Caco-2 (cell line): ENCODE data around the gene ZNF644. TPM values are rescaled to one million over a fixed set of nuclear protein-coding genes. Genes with fewer than 3 reads are reported as not detected.

ENCODE experiments used
- BruUV-seq: library from RNA; stranded (reverse); fragments of 400-500 nt; replicated peaks from 2 replicates; lab custom pipeline; 2021; lab: Mats Ljungman, UMichigan
- CTCF ChIA-PET: fragments of 300-600 bp; sonication (Branson Sonifier 250); formaldehyde crosslinking; loops from one replicate; lab custom pipeline; 2022; ENCODE audit warnings: antibody characterized with exemption; lab: Charles Lee
- POLR2A ChIA-PET: fragments of 300-600 bp; sonication (Branson Sonifier 250); formaldehyde crosslinking; loops from one replicate; lab custom pipeline; 2022; ENCODE audit warnings: antibody characterized with exemption; lab: Charles Lee
- DNase-seq, 2 experiments: peaks; one replicate each; pipeline versions ENCODE4 v3.0.0 to v3.0.0-alpha.2; 2020 to 2022
- H3K27me3 ChIP-seq: replicated peaks from 2 replicates; pipeline ENCODE4 v1.6.0; 2011; ENCODE audit warnings: low read length; ENCODE audit not compliant: control insufficient read depth, insufficient read depth
- H3K36me3 ChIP-seq: 2 replicates; pipeline ENCODE4 v1.5.1; 2011; ENCODE audit warnings: low read length; ENCODE audit not compliant: control insufficient read depth, insufficient read depth
- H3K4me1 ChIP-seq: fragments of 250-450 bp; sonication (Bioruptor Pico); 2 replicates; pipeline ENCODE4 v1.5.1; 2020; ENCODE audit warnings: mild to moderate bottlenecking
- H3K4me3 ChIP-seq: 2 replicates; pipeline ENCODE4 v1.5.1; 2011; ENCODE audit warnings: low read depth, mild to moderate bottlenecking, control low read depth, low read length
- H3K9me3 ChIP-seq: fragments of 250-450 bp; sonication (Bioruptor Pico); 2 replicates; pipeline ENCODE4 v1.5.1; 2020; ENCODE audit warnings: mild to moderate bottlenecking, moderate library complexity
- H3K27ac Mint-ChIP-seq: one replicate; pipeline ENCODE4 v1.8.0; 2022; ENCODE audit warnings: mixed read lengths; ENCODE audit not compliant: unreplicated experiment
- H3K27me3 Mint-ChIP-seq: one replicate; pipeline ENCODE4 v1.8.0; 2022; ENCODE audit warnings: mixed read lengths; ENCODE audit not compliant: insufficient read depth, unreplicated experiment
- H3K36me3 Mint-ChIP-seq: one replicate; pipeline ENCODE4 v1.8.0; 2022; ENCODE audit warnings: mild to moderate bottlenecking, mixed read lengths; ENCODE audit not compliant: insufficient read depth, unreplicated experiment
- H3K4me1 Mint-ChIP-seq: one replicate; pipeline ENCODE4 v1.8.0; 2022; ENCODE audit warnings: low read depth, mixed read lengths; ENCODE audit not compliant: unreplicated experiment
- H3K4me3 Mint-ChIP-seq: one replicate; pipeline ENCODE4 v1.8.0; 2022; ENCODE audit warnings: mild to moderate bottlenecking, moderate library complexity, mixed read lengths; ENCODE audit not compliant: unreplicated experiment
- H3K9me3 Mint-ChIP-seq: one replicate; pipeline ENCODE4 v1.8.0; 2022; ENCODE audit warnings: mixed read lengths; ENCODE audit not compliant: unreplicated experiment
- intact Hi-C: fragments of 100-400 bp; cut with micrococcal nuclease; formaldehyde crosslinking; loops from one replicate; pipeline ENCODE4 v1.10.0; 2022; ENCODE audit not compliant: unreplicated experiment
- total RNA-seq: library from RNA; stranded (reverse); gene quantifications from 2 replicates; pipeline ENCODE4 v1.2.3, GENCODE V29; 2022
- TF ChIP-seq, protein P1 (sequence below), 2 experiments: fragments of 200-600 bp in 1 of 2; IDR thresholded peaks; 1 replicate in 1 of 2; 2 replicates in 1 of 2; pipeline versions ENCODE4 v1.5.1 to v1.8.0; 2011 to 2022; ENCODE audit warnings: antibody characterized with exemption in 1 of 2, control low read depth in 1 of 2, inconsistent platforms in 1 of 2, low read depth in 1 of 2, low read length in 1 of 2, mild to moderate bottlenecking in 1 of 2, moderate library complexity in 1 of 2; ENCODE audit not compliant: insufficient read depth in 1 of 2, severe bottlenecking in 1 of 2, unreplicated experiment in 1 of 2

ZNF644 gene
- total RNA-seq, 1 experiment from 2014 or later, result 32.5 TPM

DNA sequence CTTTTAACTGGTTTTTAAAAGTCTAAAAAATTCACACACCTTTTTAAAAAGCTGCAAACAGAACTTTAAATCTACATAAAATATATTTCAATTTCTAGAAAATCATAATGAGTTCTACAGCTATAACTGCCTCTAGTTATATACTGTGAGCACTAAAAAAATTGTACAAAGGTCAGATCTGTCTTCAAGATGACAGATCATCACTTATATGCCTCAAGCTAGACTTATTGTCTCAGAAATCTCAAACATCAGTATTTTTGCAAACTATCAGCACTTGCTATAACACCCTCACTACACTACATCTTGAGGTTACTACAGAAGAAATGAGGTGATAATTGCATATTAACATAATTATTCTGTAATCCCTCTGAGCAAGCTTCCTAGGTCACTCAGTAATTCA is 76.5 kb downstream of the ZNF644 start:
- Mint-ChIP-seq H3K27ac (no peak overlapping the region), H3K27me3 (no peaks in the 10 kb centered on the region), H3K4me1 (no peaks in the 10 kb centered on the region), H3K9me3 (no peaks in the 10 kb centered on the region), H3K36me3 (peaks cover 6% of the 10 kb centered on the region), H3K4me3 (no peak overlapping the region)
- H3K36me3 ChIP-seq, result no peaks in the 10 kb centered on the region
- TF ChIP-seq, protein P1, sequence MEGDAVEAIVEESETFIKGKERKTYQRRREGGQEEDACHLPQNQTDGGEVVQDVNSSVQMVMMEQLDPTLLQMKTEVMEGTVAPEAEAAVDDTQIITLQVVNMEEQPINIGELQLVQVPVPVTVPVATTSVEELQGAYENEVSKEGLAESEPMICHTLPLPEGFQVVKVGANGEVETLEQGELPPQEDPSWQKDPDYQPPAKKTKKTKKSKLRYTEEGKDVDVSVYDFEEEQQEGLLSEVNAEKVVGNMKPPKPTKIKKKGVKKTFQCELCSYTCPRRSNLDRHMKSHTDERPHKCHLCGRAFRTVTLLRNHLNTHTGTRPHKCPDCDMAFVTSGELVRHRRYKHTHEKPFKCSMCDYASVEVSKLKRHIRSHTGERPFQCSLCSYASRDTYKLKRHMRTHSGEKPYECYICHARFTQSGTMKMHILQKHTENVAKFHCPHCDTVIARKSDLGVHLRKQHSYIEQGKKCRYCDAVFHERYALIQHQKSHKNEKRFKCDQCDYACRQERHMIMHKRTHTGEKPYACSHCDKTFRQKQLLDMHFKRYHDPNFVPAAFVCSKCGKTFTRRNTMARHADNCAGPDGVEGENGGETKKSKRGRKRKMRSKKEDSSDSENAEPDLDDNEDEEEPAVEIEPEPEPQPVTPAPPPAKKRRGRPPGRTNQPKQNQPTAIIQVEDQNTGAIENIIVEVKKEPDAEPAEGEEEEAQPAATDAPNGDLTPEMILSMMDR (IDR thresholded peaks at IDR 0.05; ENCODE audit: insufficient read depth in 1 of 2, low read depth in 1 of 2, low read length in 1 of 2, severe bottlenecking in 1 of 2, unreplicated experiment in 1 of 2), result no peak
- no peaks in the 10 kb centered on the region for H3K4me1 ChIP-seq
- intact Hi-C loops, result no loop called here
- ChIA-PET POLR2A (no interaction called here), CTCF (no interaction called here)
- no TSS peak for BruUV-seq
- H3K9me3 ChIP-seq, result no peaks in the 10 kb centered on the region
- H3K4me3 ChIP-seq, result no peak overlapping the region
- no peaks in the 10 kb centered on the region for H3K27me3 ChIP-seq
- DNase-seq, result no peak

DNA sequence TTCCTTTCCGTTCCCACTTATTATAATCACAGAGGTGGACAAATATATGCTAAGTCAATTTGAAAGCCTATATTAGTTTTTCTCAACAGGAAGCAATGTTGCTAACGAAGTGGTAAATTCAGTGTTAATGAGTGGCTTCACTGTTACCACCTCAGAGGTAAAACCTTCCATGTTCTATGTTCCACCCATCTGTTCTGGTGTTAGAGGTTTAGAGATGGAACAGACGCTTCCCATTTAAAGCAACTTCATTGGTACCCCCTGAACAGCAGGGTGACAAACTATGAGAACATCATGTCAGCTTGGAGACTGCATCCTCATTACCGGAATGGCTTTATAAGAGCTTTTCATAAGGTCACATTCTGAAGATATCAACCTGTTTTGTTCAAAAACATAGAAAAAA is 77.9 kb downstream of the ZNF644 start:
- POLR2A ChIA-PET, result no interaction called here
- DNase-seq, result no peak
- CTCF ChIA-PET, result no interaction called here

DNA sequence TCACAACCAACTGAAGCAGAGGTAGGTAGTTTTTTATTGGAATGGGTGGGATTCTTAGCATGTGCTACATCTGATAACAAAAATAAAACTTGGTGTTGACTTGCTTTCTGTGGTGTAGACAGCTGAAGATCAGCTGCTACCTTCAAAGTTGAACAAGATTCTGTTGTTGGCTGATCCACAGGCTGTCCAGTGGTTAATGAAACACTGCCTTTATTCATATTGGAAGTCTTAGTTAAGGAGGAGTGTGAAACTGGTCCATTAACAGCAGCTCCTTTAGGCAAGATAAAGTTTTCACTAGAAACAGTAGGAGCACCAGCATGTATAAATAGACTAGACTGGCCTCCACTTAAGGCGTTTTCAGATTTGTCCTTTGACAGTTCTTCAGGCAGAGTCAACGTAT is 81.1 kb downstream of the ZNF644 start:
- H3K4me3 ChIP-seq, result no peak overlapping the region
- DNase-seq, result no peak
- POLR2A ChIA-PET, result no interaction called here
- Mint-ChIP-seq H3K27ac (no peak overlapping the region), H3K27me3 (no peaks in the 10 kb centered on the region), H3K36me3 (peaks cover 46% of the 10 kb centered on the region), H3K4me1 (no peaks in the 10 kb centered on the region), H3K4me3 (no peak overlapping the region), H3K9me3 (no peaks in the 10 kb centered on the region)
- intact Hi-C loops, result no loop called here
- H3K9me3 ChIP-seq, result no peaks in the 10 kb centered on the region
- no peaks in the 10 kb centered on the region for H3K4me1 ChIP-seq
- no TSS peak for BruUV-seq
- CTCF ChIA-PET, result no interaction called here
- no peaks in the 10 kb centered on the region for H3K27me3 ChIP-seq
- TF ChIP-seq, protein P1 (IDR thresholded peaks at IDR 0.05; ENCODE audit: insufficient read depth in 1 of 2, low read depth in 1 of 2, low read length in 1 of 2, severe bottlenecking in 1 of 2, unreplicated experiment in 1 of 2), result no peak
- H3K36me3 ChIP-seq, result no peaks in the 10 kb centered on the region; the same call in 1 of the 2 replicates

More for the DNA sequence above, 77.9 kb downstream of the ZNF644 start:
- H3K9me3 ChIP-seq, result no peaks in the 10 kb centered on the region
- H3K36me3 ChIP-seq, result no peaks in the 10 kb centered on the region; the same call in 1 of the 2 replicates
- intact Hi-C loops, result no loop called here
- H3K27ac Mint-ChIP-seq, result no peak overlapping the region
- BruUV-seq, result no TSS peak
- no peak overlapping the region for H3K4me3 Mint-ChIP-seq
- H3K4me1 ChIP-seq, result no peaks in the 10 kb centered on the region
- H3K4me3 ChIP-seq, result no peak overlapping the region
- no peaks in the 10 kb centered on the region for H3K27me3 Mint-ChIP-seq
- no peaks in the 10 kb centered on the region for H3K4me1 Mint-ChIP-seq
- no peaks in the 10 kb centered on the region for H3K9me3 Mint-ChIP-seq
- TF ChIP-seq, protein P1 (IDR thresholded peaks at IDR 0.05; ENCODE audit: insufficient read depth in 1 of 2, low read depth in 1 of 2, low read length in 1 of 2, severe bottlenecking in 1 of 2, unreplicated experiment in 1 of 2), result no peak
- no peaks in the 10 kb centered on the region for H3K27me3 ChIP-seq
- peaks cover 20% of the 10 kb centered on the region for H3K36me3 Mint-ChIP-seq
